RWPE1 (cell line): ENCODE data around the gene PATL2.

Experiments used
- CTCF ChIA-PET: fragments of 350-600 bp; sonication (Branson Sonifier 250); formaldehyde crosslinking; extraction: SDS; loops from one replicate; lab custom pipeline; 2021; lab: Yijun Ruan, JAX
- POLR2A ChIA-PET: fragments of 400-600 bp; formaldehyde crosslinking; extraction: SDS; loops from one replicate; lab custom pipeline; 2020; ENCODE audit warnings: antibody characterized with exemption; ENCODE audit not compliant: low non-redundant PET; lab: Yijun Ruan, JAX
- DNase-seq: peaks from one replicate; pipeline ENCODE4 v3.0.0; 2012; ENCODE audit warnings: low spot score
- H3K27ac ChIP-seq: fragments of 450-650 bp; 2 replicates; pipeline ENCODE4 v1.5.1; 2017
- TF ChIP-seq, protein P1 (sequence below): fragments of 450-650 bp; conservative IDR thresholded peaks from 2 replicates; pipeline ENCODE4 v1.5.1; 2017; ENCODE audit warnings: low read depth, mild to moderate bottlenecking

PATL2 gene

DNA sequence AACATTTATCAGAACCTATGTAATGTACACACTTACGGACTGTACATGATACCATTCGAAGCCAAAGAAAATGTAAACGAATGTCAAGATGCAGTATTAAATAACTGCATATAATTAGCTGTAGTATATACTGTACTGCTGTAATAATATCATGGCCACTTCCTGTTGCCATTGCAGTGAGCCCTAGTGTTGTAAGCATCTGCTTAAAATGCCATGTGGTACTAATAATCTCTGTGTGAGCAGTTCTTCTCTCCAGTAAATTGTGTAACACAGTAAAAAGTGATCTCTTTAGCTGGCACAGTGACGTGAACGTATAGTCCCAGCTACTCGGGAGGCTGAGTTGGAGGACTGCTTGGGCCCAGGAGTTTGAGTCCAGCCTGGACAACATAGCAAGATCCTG is 56.3 kb downstream of the PATL2 start:
- TF ChIP-seq, protein P1, sequence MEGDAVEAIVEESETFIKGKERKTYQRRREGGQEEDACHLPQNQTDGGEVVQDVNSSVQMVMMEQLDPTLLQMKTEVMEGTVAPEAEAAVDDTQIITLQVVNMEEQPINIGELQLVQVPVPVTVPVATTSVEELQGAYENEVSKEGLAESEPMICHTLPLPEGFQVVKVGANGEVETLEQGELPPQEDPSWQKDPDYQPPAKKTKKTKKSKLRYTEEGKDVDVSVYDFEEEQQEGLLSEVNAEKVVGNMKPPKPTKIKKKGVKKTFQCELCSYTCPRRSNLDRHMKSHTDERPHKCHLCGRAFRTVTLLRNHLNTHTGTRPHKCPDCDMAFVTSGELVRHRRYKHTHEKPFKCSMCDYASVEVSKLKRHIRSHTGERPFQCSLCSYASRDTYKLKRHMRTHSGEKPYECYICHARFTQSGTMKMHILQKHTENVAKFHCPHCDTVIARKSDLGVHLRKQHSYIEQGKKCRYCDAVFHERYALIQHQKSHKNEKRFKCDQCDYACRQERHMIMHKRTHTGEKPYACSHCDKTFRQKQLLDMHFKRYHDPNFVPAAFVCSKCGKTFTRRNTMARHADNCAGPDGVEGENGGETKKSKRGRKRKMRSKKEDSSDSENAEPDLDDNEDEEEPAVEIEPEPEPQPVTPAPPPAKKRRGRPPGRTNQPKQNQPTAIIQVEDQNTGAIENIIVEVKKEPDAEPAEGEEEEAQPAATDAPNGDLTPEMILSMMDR: no peak
- ChIA-PET CTCF (interaction anchor here (0.7 kb wide), 1 partner anchor 53 kb away, joined by 3 read pairs; no protein-coding TSS in a partner anchor), POLR2A (no interaction called here)
- no peak for DNase-seq
- no peak overlapping the region for H3K27ac ChIP-seq

DNA sequence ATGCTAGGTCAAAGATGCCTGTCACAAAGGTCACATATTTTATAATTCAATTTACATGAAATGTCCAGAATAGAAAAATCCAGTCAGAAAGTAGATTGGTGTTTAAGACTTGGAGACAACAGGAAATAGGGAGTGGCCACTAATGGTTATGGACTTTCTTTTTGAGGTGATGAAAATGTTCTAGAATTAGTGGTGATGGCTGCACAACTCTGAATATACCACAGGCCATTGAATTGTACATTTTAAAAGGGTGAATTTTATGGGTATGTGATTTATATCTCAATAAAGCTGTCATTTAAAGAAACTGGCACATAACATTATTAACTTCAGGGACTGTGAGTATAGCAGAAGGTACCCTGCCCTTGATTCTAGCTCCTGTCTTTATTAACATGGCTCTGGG is 63.5 kb downstream of the PATL2 start:
- no peak for DNase-seq
- TF ChIP-seq, protein P1: no peak
- CTCF ChIA-PET: interaction anchor here (0.6 kb wide), 1 partner anchor 11 kb away, joined by 3 read pairs; no protein-coding TSS in a partner anchor
- POLR2A ChIA-PET: interaction anchor here (0.6 kb wide), 1 partner anchor 15 kb away, joined by 14 read pairs; no protein-coding TSS in a partner anchor
- no peak overlapping the region for H3K27ac ChIP-seq

DNA sequence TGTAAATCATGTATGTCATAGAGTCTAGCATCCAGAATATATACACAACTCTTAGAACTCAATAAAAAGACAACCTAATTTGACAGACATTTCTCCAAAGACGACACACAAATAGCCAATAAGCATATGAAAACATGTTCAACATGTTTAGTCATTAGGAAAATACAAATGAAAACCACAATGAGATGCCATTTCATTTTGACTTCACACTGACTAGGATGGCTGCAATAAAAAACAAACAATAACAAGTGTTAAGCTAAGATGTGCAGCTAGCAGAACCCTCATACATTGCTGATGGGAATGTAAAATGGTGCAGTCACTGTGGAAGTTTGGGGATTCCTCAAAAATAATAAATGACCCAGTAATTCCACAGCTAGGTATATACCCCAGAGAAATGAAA is 64.1 kb downstream of the PATL2 start:
- CTCF ChIA-PET: interaction anchor here (0.6 kb wide), 1 partner anchor 11 kb away, joined by 3 read pairs; no protein-coding TSS in a partner anchor
- TF ChIP-seq, protein P1: no peak
- H3K27ac ChIP-seq: no peak overlapping the region
- no peak for DNase-seq
- POLR2A ChIA-PET: no interaction called here

DNA sequence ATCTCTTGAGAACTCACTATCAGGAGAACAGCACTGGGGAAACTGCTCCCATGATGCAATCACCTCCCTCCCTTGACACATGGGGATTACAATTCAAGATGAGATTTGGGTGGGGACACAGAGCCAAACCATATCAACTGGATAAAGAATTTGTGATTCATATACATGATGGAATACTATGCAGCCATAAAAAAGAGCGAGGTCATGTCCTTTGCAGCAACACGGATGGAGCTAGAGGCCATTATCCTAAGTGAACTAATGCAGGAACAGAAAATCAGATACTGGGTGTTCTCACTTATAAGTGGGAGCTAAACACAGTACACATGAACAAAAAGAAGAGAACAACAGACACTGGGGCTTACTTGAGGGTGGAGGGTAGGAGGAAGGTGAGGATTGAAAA is 64.7 kb downstream of the PATL2 start:
- TF ChIP-seq, protein P1: no peak
- ChIA-PET POLR2A (no interaction called here), CTCF (no interaction called here)
- no peak for DNase-seq
- no peak overlapping the region for H3K27ac ChIP-seq

DNA sequence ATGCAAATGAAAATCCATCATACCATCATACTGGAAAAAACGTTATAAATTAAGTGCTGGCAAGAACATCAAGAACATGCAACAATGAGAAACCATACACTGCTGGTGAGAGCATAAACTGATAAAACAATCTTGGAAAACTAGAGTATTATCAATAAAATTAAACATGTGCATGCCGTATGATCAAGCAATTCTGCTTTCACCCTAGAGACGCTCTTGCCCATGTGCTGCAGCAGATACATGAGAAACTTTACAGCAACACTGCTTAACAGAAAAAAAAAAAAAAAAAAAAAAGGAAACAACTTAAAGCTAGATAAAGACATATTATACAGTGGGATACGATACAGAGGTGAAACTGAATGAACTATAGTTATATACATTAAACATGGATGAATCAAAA is 69.5 kb downstream of the PATL2 start:
- POLR2A ChIA-PET: no interaction called here
- TF ChIP-seq, protein P1: no peak

DNA sequence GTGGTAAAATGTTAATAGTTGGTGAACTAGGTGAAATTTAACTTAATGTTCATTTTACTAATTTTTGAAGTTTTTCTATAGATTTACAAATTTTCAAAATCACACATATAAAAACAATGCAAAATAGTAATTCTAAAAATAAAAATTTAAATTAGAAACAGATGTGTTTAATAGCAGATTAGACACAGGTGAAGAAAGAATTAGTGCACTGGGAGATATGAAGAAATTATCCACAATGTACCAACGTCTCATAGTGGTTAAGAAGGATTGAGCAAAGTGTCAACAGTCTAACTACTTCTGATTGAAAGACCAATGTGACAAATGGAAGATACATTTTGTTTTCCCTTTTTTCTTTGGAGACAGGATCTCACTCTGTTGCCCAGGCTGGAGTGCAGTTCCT is 74.1 kb downstream of the PATL2 start:
- POLR2A ChIA-PET: no interaction called here
- no peak for DNase-seq
- TF ChIP-seq, protein P1: no peak
- no peak overlapping the region for H3K27ac ChIP-seq
- CTCF ChIA-PET: no interaction called here

More for the DNA sequence above, 69.5 kb downstream of the PATL2 start:
- no peak for DNase-seq
- CTCF ChIA-PET: interaction anchor here (0.7 kb wide), 1 partner anchor 16 kb away, joined by 3 read pairs; no protein-coding TSS in a partner anchor
- H3K27ac ChIP-seq: no peak overlapping the region
